HG02852 (cell line): Measurements from ENCODE around the gene FBXL5.

ENCODE experiments used
- ATAC-seq: cut with Tn5 transposase; IDR thresholded peaks from one replicate; pipeline ENCODE4 v1.9.1; 2021; ENCODE audit warnings: mild to moderate bottlenecking, moderate library complexity; ENCODE audit not compliant: unreplicated experiment

FBXL5 gene

GRCh38 chr4:15563871-15564270 is 91.3 kb downstream of the FBXL5 start:
- no peak for ATAC-seq

DNA sequence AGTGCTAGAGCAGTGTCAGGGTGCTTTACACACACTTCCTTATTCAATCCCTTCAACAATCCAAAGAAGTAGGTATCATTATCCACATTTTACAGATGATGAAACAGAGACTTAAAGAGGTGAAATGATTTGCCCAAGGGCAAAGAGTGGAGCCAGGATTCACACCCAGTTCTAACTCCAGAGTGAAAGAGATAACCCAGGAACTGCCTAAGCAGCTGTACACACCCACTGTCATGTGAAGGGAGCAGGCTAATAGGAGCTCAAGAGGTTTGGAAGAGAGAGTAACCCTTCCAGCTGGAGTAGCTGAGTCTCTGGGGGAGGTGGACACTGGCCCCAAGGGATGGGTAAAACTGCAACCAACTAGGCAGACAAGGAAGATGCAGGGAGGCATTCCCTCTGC is 92.5 kb downstream of the FBXL5 start:
- no peak for ATAC-seq

- no peak for ATAC-seq
Measured at GRCh38 chr4:15562114-15562513, 93.0 kb downstream of the FBXL5 start.

GRCh38 chr4:15558561-15558960 is 96.6 kb downstream of the FBXL5 start:
- ATAC-seq = no peak

DNA sequence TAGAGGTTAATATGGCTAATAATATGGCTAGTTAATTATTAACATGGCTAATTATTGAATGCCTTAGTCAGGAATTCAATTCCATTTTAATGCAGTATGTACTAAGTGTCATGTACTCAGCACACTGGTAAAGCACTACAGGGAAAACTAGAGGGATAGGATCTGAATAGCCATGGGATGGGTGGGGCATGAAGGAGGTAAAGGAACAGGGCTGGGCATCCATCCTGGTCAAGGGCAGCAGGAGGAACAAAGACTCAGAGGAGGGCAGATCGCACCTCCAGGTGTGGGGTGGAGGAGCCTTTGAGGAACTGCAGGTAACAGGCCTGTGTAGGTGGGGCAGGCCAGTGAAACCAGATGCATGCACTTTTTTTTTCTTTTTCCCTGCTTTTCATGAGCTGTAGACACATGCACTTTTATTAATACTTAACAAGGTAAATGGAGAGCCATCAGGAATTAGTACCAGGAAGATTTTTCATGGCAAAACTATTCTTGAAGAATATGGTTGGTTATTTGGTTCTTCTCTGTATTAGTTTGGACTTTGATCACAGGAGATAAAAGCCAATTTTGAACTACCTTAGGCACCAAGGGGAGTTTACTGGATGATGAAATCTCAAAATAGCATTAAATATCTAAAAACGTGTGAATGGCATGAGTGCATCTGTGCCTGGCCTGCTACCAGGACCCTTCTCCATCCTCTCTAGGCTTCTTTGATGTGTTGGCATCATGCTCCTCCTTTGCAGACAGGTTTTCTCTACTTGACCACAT is 97.2 kb downstream of the FBXL5 start:
- ATAC-seq = no peak

DNA sequence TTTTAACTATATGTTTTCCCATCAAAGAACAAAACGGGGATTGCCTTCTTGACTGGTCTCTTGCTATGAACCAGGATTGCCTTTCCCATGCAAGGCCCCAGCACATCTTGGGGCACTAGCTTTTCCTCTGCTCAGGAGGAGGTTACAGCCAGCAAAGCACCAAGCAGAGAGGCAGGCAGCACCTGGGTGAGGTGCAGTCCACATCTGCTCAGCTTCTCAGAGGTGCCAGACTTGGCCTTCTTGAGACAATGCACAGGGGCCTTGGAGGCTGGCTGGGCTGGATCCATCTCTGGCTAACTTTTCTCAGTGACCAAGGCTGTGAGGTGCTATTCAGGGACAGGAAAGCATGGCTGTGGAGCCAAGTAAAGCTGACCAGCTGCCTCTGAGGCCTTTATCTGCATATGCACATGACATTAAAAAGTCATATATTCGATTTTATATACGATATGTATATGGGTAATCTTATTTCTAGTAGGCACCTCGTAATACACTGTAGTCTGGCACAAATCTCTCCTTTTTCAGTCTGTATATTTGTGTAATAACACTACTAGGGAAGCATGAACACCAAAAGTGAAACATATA is 98.6 kb downstream of the FBXL5 start:
- no peak for ATAC-seq
